ENCODE measurements around the gene PLPPR1.
"Not testable (repeated sequence)": the region's sequence is repeated elsewhere in the genome, so short reads cannot be mapped to it uniquely, and the experiment has no call there.

The PLPPR1 gene

DNA sequence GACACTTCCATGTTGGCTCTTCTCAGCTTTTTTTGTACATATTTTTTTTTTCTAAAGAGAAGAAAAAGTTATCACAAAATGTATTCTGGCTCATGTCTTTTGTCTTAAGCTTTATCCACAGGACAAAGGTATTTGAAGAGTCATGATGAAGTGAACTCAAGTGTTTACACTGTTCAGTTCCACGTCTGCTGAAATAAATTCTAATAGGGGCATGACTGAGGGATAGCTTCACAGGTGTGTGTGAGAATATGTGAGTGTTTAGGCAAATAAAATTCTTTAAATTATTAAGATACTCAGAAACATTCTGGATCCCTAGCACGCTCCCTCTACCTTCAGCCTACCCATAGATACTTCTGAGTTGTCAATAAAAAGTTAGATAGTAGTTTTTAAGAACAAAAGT is 296.5 kb downstream of the PLPPR1 start:
- POLR2A ChIA-PET, result no interaction called here
- CTCF ChIA-PET, result interaction anchor here (1.3 to 3.7 kb wide), 5 partner anchors 9 to 724 kb away, joined by 4 to 19 read pairs (median 6); no protein-coding TSS in a partner anchor
- TF ChIP-seq CTCF (IDR thresholded peaks at IDR 0.05; ENCODE audit: insufficient read depth, low read length, missing control alignments), result no peak

DNA sequence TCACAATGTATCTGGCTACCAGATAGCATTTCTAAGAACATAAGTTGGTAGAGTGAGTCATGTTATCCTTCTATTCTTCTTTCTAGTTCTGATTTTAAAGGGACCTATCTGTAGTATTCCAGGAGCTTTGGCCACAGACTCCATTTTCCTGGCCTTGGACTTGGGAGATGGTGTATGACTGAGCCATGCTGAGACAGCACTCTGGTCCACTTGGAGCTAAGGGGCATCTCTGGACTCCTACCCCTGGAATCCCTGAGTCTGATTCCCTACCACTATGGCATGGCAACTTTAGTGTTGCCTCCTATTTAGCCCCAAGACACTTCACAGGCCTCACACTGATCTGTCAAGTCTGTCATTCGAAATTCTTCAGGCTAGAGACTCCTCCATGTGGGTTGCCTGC is 297.5 kb downstream of the PLPPR1 start:
- ChIA-PET CTCF (interaction anchor here (0.7 to 3.7 kb wide), 5 partner anchors 10 to 725 kb away, joined by 3 to 19 read pairs (median 6); no protein-coding TSS in a partner anchor), POLR2A (no interaction called here)
- no peak for DNase-seq (ENCODE audit: low read depth, low spot score)
- TF ChIP-seq CTCF (IDR thresholded peaks at IDR 0.05; ENCODE audit: insufficient read depth, low read length, missing control alignments), result no peak
- H3K4me3 ChIP-seq (ENCODE audit: low read depth, low read length), result no peak overlapping the region

More for the DNA sequence above, 296.5 kb downstream of the PLPPR1 start:
- no peak overlapping the region for H3K4me3 ChIP-seq (ENCODE audit: low read depth, low read length)
- no peak for DNase-seq (ENCODE audit: low read depth, low spot score)

GRCh38 chr9:101326501-101326900 is 298.0 kb downstream of the PLPPR1 start:
- CTCF ChIA-PET, result interaction anchor here (1.2 to 3.7 kb wide), 3 partner anchors 11 to 725 kb away, joined by 6 to 19 read pairs (median 6); no protein-coding TSS in a partner anchor
- DNase-seq (ENCODE audit: low read depth, low spot score), result no peak
- POLR2A ChIA-PET, result no interaction called here
- H3K4me3 ChIP-seq (ENCODE audit: low read depth, low read length), result no peak overlapping the region
- no peak for TF ChIP-seq CTCF (IDR thresholded peaks at IDR 0.05; ENCODE audit: insufficient read depth, low read length, missing control alignments)

GRCh38 chr9:101327422-101327909 is 298.9 kb downstream of the PLPPR1 start:
- CTCF ChIA-PET; H3K4me3 ChIP-seq (ENCODE audit: low read depth, low read length); POLR2A ChIA-PET; DNase-seq (ENCODE audit: low read depth, low spot score): not testable (repeated sequence)

DNA sequence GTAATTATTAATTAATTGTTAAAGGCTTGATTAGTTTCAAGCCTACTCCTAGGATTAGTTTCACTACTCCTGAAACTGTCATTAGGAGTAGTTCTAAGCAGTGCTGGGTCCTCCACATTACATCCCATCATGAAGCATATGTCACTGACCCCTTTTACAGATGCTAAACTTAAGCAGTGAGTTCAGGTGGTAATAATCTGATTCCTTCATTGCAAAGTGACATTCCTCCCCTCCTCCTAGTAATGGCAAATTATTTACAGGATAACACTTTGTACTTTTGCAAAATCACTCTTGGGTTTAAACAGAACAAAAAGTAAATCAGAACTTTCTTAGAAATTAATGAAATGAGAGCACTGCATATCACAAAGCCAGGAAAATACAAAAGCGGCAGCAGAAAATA is 303.8 kb downstream of the PLPPR1 start:
- no peak for DNase-seq (ENCODE audit: low read depth, low spot score)
- CTCF ChIA-PET, result no interaction called here
- H3K4me3 ChIP-seq (ENCODE audit: low read depth, low read length), result no peak overlapping the region

DNA sequence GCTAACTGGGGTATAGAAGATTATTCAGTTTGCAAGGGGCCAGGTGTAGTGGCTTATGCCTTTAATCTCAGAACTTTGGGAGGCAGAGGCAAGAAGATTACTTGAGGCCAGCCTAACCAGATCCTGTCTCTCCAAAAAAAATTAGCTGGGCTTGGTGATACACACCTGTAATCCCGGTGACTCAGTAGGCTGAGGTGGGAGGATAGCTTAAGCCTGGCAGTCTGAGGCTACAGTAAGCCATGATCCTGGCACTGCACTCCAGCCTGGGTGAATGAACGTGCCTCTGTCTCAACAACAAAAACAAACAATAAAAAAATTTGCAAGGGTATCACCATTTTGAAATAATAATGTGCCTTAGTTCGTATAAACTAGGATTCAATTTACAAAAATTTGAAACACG is 305.0 kb downstream of the PLPPR1 start:
- CTCF ChIA-PET, result interaction anchor here (1.3 kb wide), 1 partner anchor 21 kb away, joined by 3 read pairs; no protein-coding TSS in a partner anchor
- H3K4me3 ChIP-seq (ENCODE audit: low read depth, low read length), result no peak overlapping the region
- no peak for TF ChIP-seq CTCF (IDR thresholded peaks at IDR 0.05; ENCODE audit: insufficient read depth, low read length, missing control alignments)
- no peak for DNase-seq (ENCODE audit: low read depth, low spot score)
- POLR2A ChIA-PET, result no interaction called here

More for the DNA sequence above, 303.8 kb downstream of the PLPPR1 start:
- POLR2A ChIA-PET, result no interaction called here
- no peak for TF ChIP-seq CTCF (IDR thresholded peaks at IDR 0.05; ENCODE audit: insufficient read depth, low read length, missing control alignments)

All from AG04449 (cell line).